Skin epidermis (tissue), 12 donors: ENCODE results near the gene SMOC1.

Experiments used
- H3K27ac ChIP-seq, 21 experiments: fragments of 200-600 bp; sonication (generic) in 11 of 21; one replicate each; pipeline ENCODE4 v1.5.0; 2020; ENCODE audit warnings: mild to moderate bottlenecking in 3 of 21, inconsistent platforms in 2 of 21, moderate library complexity in 2 of 21
- H3K4me3 ChIP-seq, 7 experiments: fragments of 200-600 bp; sonication (generic) in 2 of 7; one replicate each; pipeline ENCODE4 v1.5.0; 2020; ENCODE audit warnings: inconsistent platforms in 2 of 7, mild to moderate bottlenecking in 2 of 7, moderate library complexity in 1 of 7

The SMOC1 gene

GRCh38 chr14:69964841-69965240 is 85.6 kb downstream of the SMOC1 start:
- no peak overlapping the region for H3K27ac ChIP-seq
- no peak overlapping the region for H3K4me3 ChIP-seq

DNA sequence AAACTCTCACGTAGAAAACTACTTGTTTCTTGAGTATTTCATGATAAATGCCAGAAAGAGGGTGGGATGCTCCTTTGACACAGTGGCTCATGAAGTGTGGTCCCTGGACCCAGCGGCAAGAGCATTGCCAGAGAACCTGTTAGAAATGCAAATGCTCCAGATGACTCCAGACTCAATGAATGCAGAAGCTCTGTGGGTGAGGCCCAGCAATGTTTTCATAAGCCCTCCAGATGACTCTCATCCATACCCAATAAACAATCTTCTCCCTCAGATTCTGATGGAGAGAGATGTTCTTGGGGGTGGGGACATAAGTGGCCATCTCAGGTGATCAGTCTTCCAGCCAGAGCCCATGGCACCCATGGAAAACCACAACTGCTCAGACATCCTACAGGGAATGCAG is 88.9 kb downstream of the SMOC1 start:
- Histone ChIP-seq H3K27ac (no peak overlapping the region), H3K4me3 (no peak overlapping the region)

GRCh38 chr14:69968681-69969080 is 89.5 kb downstream of the SMOC1 start:
- Histone ChIP-seq H3K4me3 (no peak overlapping the region), H3K27ac (no peak overlapping the region)

GRCh38 chr14:69972755-69973154 is 93.5 kb downstream of the SMOC1 start:
- H3K27ac ChIP-seq, result no peak overlapping the region
- no peak overlapping the region for H3K4me3 ChIP-seq

DNA sequence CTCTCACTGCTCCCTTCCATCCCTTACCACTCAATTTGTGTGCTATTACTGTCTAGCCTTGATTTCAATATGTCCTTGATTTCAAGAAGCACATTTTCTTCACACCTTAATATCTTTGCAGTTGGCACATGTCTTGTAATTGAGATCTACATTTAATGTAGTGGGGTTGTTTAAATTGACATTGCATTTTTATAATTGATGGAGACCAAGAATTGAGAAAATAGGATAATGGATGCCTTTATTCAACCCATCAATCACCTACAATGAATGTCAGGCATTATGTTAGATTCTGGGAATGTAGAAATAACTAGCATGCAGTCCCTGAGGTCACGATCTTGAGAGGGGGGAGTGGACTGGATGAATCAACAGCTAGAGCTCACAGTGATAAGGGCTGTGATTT is 94.6 kb downstream of the SMOC1 start:
- no peak overlapping the region for H3K27ac ChIP-seq

DNA sequence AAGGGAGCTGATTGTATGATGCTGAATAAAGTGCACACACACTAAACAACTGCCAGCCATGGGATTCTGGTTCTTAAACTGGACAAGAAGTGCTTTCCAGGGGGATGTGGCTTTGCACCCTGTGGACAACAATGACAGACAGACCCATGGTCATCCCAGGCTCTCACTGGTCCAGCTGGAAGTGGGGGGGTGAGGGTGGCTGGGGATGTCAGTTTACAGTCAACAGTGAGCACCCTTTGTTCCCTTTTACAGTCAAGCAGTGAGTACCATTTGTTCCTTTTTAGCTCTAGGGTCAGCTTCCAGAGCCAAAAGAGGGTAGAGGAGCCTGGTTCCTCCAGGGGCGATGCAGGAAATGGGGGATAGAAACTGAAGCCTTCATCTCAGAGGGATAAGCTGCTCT is 100.7 kb downstream of the SMOC1 start:
- H3K4me3 ChIP-seq, result no peak overlapping the region
- H3K27ac ChIP-seq, result no peak overlapping the region

More for the DNA sequence above, 94.6 kb downstream of the SMOC1 start:
- H3K4me3 ChIP-seq, result no peak overlapping the region

- no peak overlapping the region for H3K27ac ChIP-seq
- H3K4me3 ChIP-seq, result no peak overlapping the region
Measured at GRCh38 chr14:69980457-69981425, 101.5 kb downstream of the SMOC1 start.

- Histone ChIP-seq H3K27ac (no peak overlapping the region), H3K4me3 (no peak overlapping the region)
Measured at GRCh38 chr14:69982220-69982839, 103.1 kb downstream of the SMOC1 start.

- Histone ChIP-seq H3K27ac (no peak overlapping the region), H3K4me3 (no peak overlapping the region)
Measured at GRCh38 chr14:69982886-69983285, 103.7 kb downstream of the SMOC1 start.

DNA sequence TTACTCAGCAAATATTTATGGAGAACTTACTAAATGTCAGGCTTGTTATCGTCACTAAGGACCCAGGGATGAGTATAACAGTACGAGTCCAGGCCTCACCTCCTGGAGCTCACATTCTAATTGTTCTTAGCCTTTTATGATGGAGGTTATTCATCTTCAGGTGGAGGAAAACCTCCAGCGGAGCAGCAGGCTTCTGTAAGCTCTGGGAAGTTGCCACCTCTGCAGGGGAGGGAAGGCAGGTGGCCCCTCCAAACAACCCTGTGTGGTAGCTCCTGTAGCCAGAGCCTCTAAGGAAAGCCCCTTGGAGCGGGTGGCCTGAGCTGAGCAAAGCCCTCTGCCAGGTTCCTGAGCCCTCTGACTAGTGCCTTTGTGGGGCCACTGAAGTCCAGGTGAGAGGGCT is 104.1 kb downstream of the SMOC1 start:
- Histone ChIP-seq H3K27ac (no peak overlapping the region), H3K4me3 (no peak overlapping the region)

- H3K4me3 ChIP-seq, result no peak overlapping the region
- no peak overlapping the region for H3K27ac ChIP-seq
Measured at GRCh38 chr14:69985463-69985862, 106.2 kb downstream of the SMOC1 start.

GRCh38 chr14:69986336-69986735 is 107.1 kb downstream of the SMOC1 start:
- no peak overlapping the region for H3K27ac ChIP-seq
- no peak overlapping the region for H3K4me3 ChIP-seq

DNA sequence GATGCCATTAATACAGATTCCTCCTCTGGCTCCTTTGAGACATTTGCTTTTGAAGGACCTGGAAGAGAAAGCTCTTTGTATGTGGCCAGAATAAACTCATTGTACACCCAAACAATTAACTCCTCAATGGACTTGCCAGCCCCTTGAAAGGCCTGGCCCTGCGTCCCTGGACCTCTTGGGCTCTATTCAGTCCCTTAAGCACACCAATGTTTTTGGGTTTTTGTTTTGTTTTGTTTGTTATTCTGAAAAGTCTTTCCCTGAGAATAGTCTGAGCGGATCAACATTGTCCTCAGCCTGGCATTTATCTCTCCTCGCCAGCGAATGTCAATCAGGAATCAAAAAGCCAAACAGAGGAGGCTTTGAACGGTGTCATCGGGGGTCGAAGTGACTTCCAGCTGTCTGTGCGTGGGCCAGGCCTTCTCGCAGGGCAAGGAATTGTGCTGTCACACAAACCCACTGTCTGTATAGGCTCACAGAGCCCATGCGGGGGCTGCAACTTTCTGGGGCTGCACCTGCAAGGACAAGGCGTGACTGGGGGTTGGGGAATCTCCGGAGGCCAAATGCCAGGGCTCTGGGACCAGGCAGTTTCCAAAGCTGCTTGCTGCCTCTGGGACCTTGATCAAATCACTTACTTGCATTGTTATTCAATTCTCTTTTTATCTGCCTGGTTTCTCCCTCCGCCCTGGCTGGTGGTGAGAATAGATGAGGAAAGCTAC is 108.3 kb downstream of the SMOC1 start:
- Histone ChIP-seq H3K4me3 (no peak overlapping the region), H3K27ac (no peak overlapping the region)

- H3K27ac ChIP-seq, result no peak overlapping the region
Measured at GRCh38 chr14:69988979-69989378, 109.8 kb downstream of the SMOC1 start.

GRCh38 chr14:69989622-69990021 is 110.4 kb downstream of the SMOC1 start:
- H3K27ac ChIP-seq, result no peak overlapping the region
- H3K4me3 ChIP-seq, result no peak overlapping the region

More at GRCh38 chr14:69988979-69989378, 109.8 kb downstream of the SMOC1 start:
- no peak overlapping the region for H3K4me3 ChIP-seq

- Histone ChIP-seq H3K27ac (no peak overlapping the region), H3K4me3 (no peak overlapping the region)
Measured at GRCh38 chr14:69990323-69990722, 111.1 kb downstream of the SMOC1 start.

GRCh38 chr14:69991422-69991821 is 112.2 kb downstream of the SMOC1 start:
- no peak overlapping the region for H3K27ac ChIP-seq
- no peak overlapping the region for H3K4me3 ChIP-seq

DNA sequence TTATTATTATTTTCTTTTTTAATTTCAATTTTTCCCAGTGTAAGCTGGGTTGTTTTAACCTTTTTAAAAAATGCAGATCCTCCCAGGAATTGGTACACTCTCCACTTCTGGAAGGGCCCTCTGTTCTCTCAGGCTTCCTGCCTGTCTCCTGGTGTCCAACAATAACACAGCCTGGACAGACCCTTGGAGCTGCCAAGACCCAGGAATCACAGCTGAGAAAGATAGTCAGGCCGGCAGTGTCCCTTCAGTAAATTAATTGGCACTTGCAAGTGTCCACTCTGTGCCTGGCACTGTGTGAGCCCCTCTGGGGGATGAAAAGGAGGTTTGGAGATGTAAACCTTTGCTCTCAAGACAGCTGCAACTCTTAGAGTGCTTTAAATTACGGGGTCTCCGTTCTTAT is 113.3 kb downstream of the SMOC1 start:
- Histone ChIP-seq H3K4me3 (no peak overlapping the region), H3K27ac (no peak overlapping the region)

- no peak overlapping the region for H3K27ac ChIP-seq
- no peak overlapping the region for H3K4me3 ChIP-seq
Measured at GRCh38 chr14:69993326-69993725, 114.1 kb downstream of the SMOC1 start.

DNA sequence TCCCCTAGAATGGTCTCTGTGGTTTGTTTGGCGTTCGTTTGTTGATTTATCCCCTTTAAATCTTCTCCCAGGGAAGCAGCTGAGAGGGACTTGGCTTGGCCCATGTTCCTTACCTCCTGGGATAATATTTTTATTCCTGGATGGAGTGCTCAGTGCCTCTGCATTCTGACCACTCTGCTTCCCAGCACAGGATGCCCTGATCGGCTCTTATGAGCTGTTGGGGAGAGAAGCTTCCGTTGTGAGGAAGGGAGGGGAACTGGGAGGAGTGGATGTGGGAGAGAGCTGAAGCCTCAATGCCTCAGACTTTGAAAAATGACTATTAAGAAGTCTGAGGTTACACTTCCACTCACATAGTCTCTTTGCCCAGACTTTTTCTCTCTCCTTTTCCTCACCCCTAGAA is 114.8 kb downstream of the SMOC1 start:
- no peak overlapping the region for H3K27ac ChIP-seq
- H3K4me3 ChIP-seq, result no peak overlapping the region

GRCh38 chr14:69996216-69996615 is 117.0 kb downstream of the SMOC1 start:
- no peak overlapping the region for H3K4me3 ChIP-seq

More at GRCh38 chr14:69996216-69996615, 117.0 kb downstream of the SMOC1 start:
- H3K27ac ChIP-seq, result no peak overlapping the region
